ENCODE data around the gene ATP6V0E1. TPM values are rescaled to one million over a fixed set of nuclear protein-coding genes. Genes with fewer than 3 reads are reported as not detected.
A peak's percentile ranks its signal among the peaks of the same experiment; 100 is the strongest.

Gene ATP6V0E1
- total and polyA plus RNA-seq, 2 donors, result 118 to 324 TPM

- no peak overlapping the region for H3K27ac ChIP-seq (ENCODE audit: low read depth)
- H3K36me3 ChIP-seq (ENCODE audit: insufficient read depth), result peaks cover 2% of the 10 kb centered on the region
- no peak for DNase-seq (ENCODE audit: extremely low spot score)
- H3K4me1 ChIP-seq (ENCODE audit: insufficient read depth), result no peaks in the 10 kb centered on the region
- no peak overlapping the region for H3K4me3 ChIP-seq (ENCODE audit: low read depth, low read length)
- 56% methylated on average over 3 of the region's 3 CpGs for WGBS
Measured at GRCh38 chr5:172971482-172971881, 12.1 kb upstream of the ATP6V0E1 start.

GRCh38 chr5:172972552-172972951, 11.0 kb upstream of the ATP6V0E1 start:
- DNase-seq (ENCODE audit: extremely low spot score), result no peak
- Histone ChIP-seq H3K36me3 (ENCODE audit: insufficient read depth) (peaks cover 2% of the 10 kb centered on the region), H3K4me1 (ENCODE audit: insufficient read depth) (no peaks in the 10 kb centered on the region), H3K27ac (ENCODE audit: low read depth) (no peak overlapping the region), H3K4me3 (ENCODE audit: low read depth, low read length) (no peak overlapping the region)
- 94% methylated on average over 5 of the region's 5 CpGs for WGBS

GRCh38 chr5:172973127-172973916, 10.2 kb upstream of the ATP6V0E1 start:
- WGBS, result 51% methylated on average over 3 of the region's 3 CpGs
- no peaks in the 10 kb centered on the region for H3K4me1 ChIP-seq (ENCODE audit: insufficient read depth)
- DNase-seq (ENCODE audit: extremely low spot score), result no peak
- H3K27ac ChIP-seq (ENCODE audit: low read depth), result no peak overlapping the region
- no peak overlapping the region for H3K4me3 ChIP-seq (ENCODE audit: low read depth, low read length)
- H3K36me3 ChIP-seq (ENCODE audit: insufficient read depth), result peaks cover 2% of the 10 kb centered on the region

GRCh38 chr5:172973931-172974330, 9.6 kb upstream of the ATP6V0E1 start:
- 85% methylated on average over 8 of the region's 8 CpGs for WGBS
- Histone ChIP-seq H3K36me3 (ENCODE audit: insufficient read depth) (peaks cover 2% of the 10 kb centered on the region), H3K27ac (ENCODE audit: low read depth) (no peak overlapping the region), H3K4me3 (ENCODE audit: low read depth, low read length) (no peak overlapping the region), H3K4me1 (ENCODE audit: insufficient read depth) (no peaks in the 10 kb centered on the region)
- DNase-seq (ENCODE audit: extremely low spot score), result no peak

GRCh38 chr5:172975289-172975688, 8.3 kb upstream of the ATP6V0E1 start:
- Histone ChIP-seq H3K4me1 (ENCODE audit: insufficient read depth) (no peaks in the 10 kb centered on the region), H3K36me3 (ENCODE audit: insufficient read depth) (peaks cover under 1% of the 10 kb centered on the region), H3K27ac (ENCODE audit: low read depth) (no peak overlapping the region), H3K4me3 (ENCODE audit: low read depth, low read length) (no peak overlapping the region)
- no peak for DNase-seq (ENCODE audit: extremely low spot score)
- WGBS, result 87% methylated on average over 11 of the region's 11 CpGs

- Histone ChIP-seq H3K4me3 (ENCODE audit: low read depth, low read length) (no peak overlapping the region), H3K36me3 (ENCODE audit: insufficient read depth) (no peaks in the 10 kb centered on the region), H3K27ac (ENCODE audit: low read depth) (no peak overlapping the region), H3K4me1 (ENCODE audit: insufficient read depth) (no peaks in the 10 kb centered on the region)
- WGBS, result 85% methylated on average over 4 of the region's 4 CpGs
- DNase-seq (ENCODE audit: extremely low spot score), result no peak
Measured at GRCh38 chr5:172979778-172980177, 3.8 kb upstream of the ATP6V0E1 start.

- Histone ChIP-seq H3K4me3 (ENCODE audit: low read depth, low read length) (no peak overlapping the region), H3K4me1 (ENCODE audit: insufficient read depth) (peaks cover 2% of the 10 kb centered on the region), H3K27ac (ENCODE audit: low read depth) (no peak overlapping the region), H3K36me3 (ENCODE audit: insufficient read depth) (no peaks in the 10 kb centered on the region)
- 83% methylated on average over 7 of the region's 7 CpGs for WGBS
- DNase-seq (ENCODE audit: extremely low spot score), result no peak
Measured at GRCh38 chr5:172981931-172982330, 1.6 kb upstream of the ATP6V0E1 start.

- peaks cover 2% of the 10 kb centered on the region for H3K4me1 ChIP-seq (ENCODE audit: insufficient read depth)
- H3K36me3 ChIP-seq (ENCODE audit: insufficient read depth), result no peaks in the 10 kb centered on the region
- H3K4me3 ChIP-seq (ENCODE audit: low read depth, low read length), result peak overlapping the region; percentile 92
- 1% methylated on average over 15 of the region's 15 CpGs for whole genome bisulfite sequencing
- H3K27ac ChIP-seq (ENCODE audit: low read depth), result peak overlapping the region; percentile 98
- peak; percentile 43 for DNase-seq (ENCODE audit: extremely low spot score)
Measured at GRCh38 chr5:172984244-172984953, 828 bp downstream of the ATP6V0E1 start.

- H3K36me3 ChIP-seq (ENCODE audit: insufficient read depth), result no peaks in the 10 kb centered on the region
- no peak overlapping the region for H3K27ac ChIP-seq (ENCODE audit: low read depth)
- no peak for DNase-seq (ENCODE audit: extremely low spot score)
- no peak overlapping the region for H3K4me3 ChIP-seq (ENCODE audit: low read depth, low read length)
- peaks cover 2% of the 10 kb centered on the region for H3K4me1 ChIP-seq (ENCODE audit: insufficient read depth)
Measured at GRCh38 chr5:172985596-172985995, 2.0 kb downstream of the ATP6V0E1 start.

GRCh38 chr5:172988276-172988675, 4.7 kb downstream of the ATP6V0E1 start:
- Histone ChIP-seq H3K36me3 (ENCODE audit: insufficient read depth) (no peaks in the 10 kb centered on the region), H3K4me1 (ENCODE audit: insufficient read depth) (peaks cover 2% of the 10 kb centered on the region), H3K4me3 (ENCODE audit: low read depth, low read length) (no peak overlapping the region), H3K27ac (ENCODE audit: low read depth) (no peak overlapping the region)
- DNase-seq (ENCODE audit: extremely low spot score), result no peak
- 82% methylated on average over 3 of the region's 3 CpGs for WGBS

- no peak for DNase-seq (ENCODE audit: extremely low spot score)
- 93% methylated on average over 8 of the region's 8 CpGs for WGBS
- Histone ChIP-seq H3K4me1 (ENCODE audit: insufficient read depth) (peaks cover 5% of the 10 kb centered on the region), H3K36me3 (ENCODE audit: insufficient read depth) (no peaks in the 10 kb centered on the region), H3K27ac (ENCODE audit: low read depth) (no peak overlapping the region), H3K4me3 (ENCODE audit: low read depth, low read length) (no peak overlapping the region)
Measured at GRCh38 chr5:172990776-172991175, 7.2 kb downstream of the ATP6V0E1 start.

- Histone ChIP-seq H3K4me3 (ENCODE audit: low read depth, low read length) (no peak overlapping the region), H3K4me1 (ENCODE audit: insufficient read depth) (peaks cover 3% of the 10 kb centered on the region), H3K27ac (ENCODE audit: low read depth) (no peak overlapping the region), H3K36me3 (ENCODE audit: insufficient read depth) (peaks cover 2% of the 10 kb centered on the region)
- 96% methylated on average over 2 of the region's 2 CpGs for WGBS
- no peak for DNase-seq (ENCODE audit: extremely low spot score)
Measured at GRCh38 chr5:172994405-172994804, 10.8 kb downstream of the ATP6V0E1 start.

GRCh38 chr5:172999372-172999973, 15.9 kb downstream of the ATP6V0E1 start:
- Histone ChIP-seq H3K4me3 (ENCODE audit: low read depth, low read length) (no peak overlapping the region), H3K27ac (ENCODE audit: low read depth) (no peak overlapping the region), H3K36me3 (ENCODE audit: insufficient read depth) (peaks cover 2% of the 10 kb centered on the region), H3K4me1 (ENCODE audit: insufficient read depth) (no peaks in the 10 kb centered on the region)
- DNase-seq (ENCODE audit: extremely low spot score), result no peak
- 89% methylated on average over 3 of the region's 3 CpGs for WGBS

GRCh38 chr5:172999974-173000373, 16.4 kb downstream of the ATP6V0E1 start:
- H3K36me3 ChIP-seq (ENCODE audit: insufficient read depth), result peaks cover 2% of the 10 kb centered on the region
- DNase-seq (ENCODE audit: extremely low spot score), result no peak
- WGBS, result 43% methylated on average over 1 of the region's 1 CpG
- H3K4me1 ChIP-seq (ENCODE audit: insufficient read depth), result no peaks in the 10 kb centered on the region
- H3K4me3 ChIP-seq (ENCODE audit: low read depth, low read length), result no peak overlapping the region
- H3K27ac ChIP-seq (ENCODE audit: low read depth), result no peak overlapping the region

Data from urinary bladder (tissue), 4 donors.